Large intestine (tissue), 3 donors: ENCODE data around the gene CRYBB1. TPM values are rescaled to one million over a fixed set of nuclear protein-coding genes. Genes with fewer than 3 reads are reported as not detected.

Experiments used
- DNase-seq, 2 donors: peaks; one replicate each; pipeline versions ENCODE4 v3.0.0 to v3.0.0-alpha.2; 2013
- H3K27ac ChIP-seq: one replicate; pipeline ENCODE4 v1.5.1; 2013; ENCODE audit warnings: low read length
- H3K27me3 ChIP-seq: 2 replicates; pipeline ENCODE4 v1.6.1; 2013; ENCODE audit warnings: low read length; ENCODE audit not compliant: control insufficient read depth, insufficient read depth
- H3K36me3 ChIP-seq: 2 replicates; pipeline ENCODE4 v1.6.1; 2013; ENCODE audit warnings: low read length; ENCODE audit not compliant: control insufficient read depth, insufficient read depth
- H3K4me1 ChIP-seq: one replicate; pipeline ENCODE4 v1.6.1; 2013; ENCODE audit warnings: low read length; ENCODE audit not compliant: control insufficient read depth, insufficient read depth
- H3K4me3 ChIP-seq: one replicate; pipeline ENCODE4 v1.5.1; 2013; ENCODE audit warnings: low read length
- H3K9me3 ChIP-seq: one replicate; pipeline ENCODE4 v1.6.1; 2013; ENCODE audit warnings: mild to moderate bottlenecking, low read depth, low read length, moderate library complexity; ENCODE audit not compliant: control insufficient read depth
- WGBS: methylation state at CpG from one replicate; pipeline ENCODE4 v1.1.5; 2013; ENCODE audit warnings: low lambda C conversion rate; ENCODE audit not compliant: insufficient coverage; 5-methylcytosine and 5-hydroxymethylcytosine counted together
- polyA plus RNA-seq: library from polyadenylated mRNA; unstranded; fragments of 120-200 nt; gene quantifications from one replicate; pipeline ENCODE4 v1.2.1, GENCODE V29; 2013

CRYBB1 gene
- polyA plus RNA-seq, 1 donor = 0.73 TPM

- peaks cover 10% of the 10 kb centered on the region for H3K27me3 ChIP-seq
- WGBS = no CpG with 5 or more reads among the region's 2 CpGs
Measured at GRCh38 chr22:26608129-26608528, 9.7 kb downstream of the CRYBB1 start.

DNA sequence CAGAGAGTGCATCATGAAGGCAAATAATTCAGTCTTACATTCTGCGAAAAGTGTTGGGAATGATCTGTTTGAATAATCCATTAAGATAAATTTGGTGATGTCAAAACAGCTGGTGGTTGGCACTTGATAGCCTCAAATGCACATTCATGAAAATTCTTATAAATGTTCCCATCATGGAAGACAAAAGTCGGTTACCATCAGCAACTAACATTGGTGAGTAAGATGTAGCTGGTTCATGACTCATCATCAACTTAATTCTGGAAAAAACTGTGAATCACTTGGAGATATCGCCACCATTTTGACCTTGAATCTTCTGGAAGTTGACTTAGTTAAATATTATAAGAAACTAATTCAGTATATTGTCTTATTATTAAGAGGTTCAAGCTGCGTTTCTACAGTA lies 11.2 kb downstream of the CRYBB1 start:
- no peak for DNase-seq
- no CpG with 5 or more reads among the region's 4 CpGs for WGBS
- no peaks in the 10 kb centered on the region for H3K9me3 ChIP-seq
- H3K4me1 ChIP-seq = no peaks in the 10 kb centered on the region
- no peaks in the 10 kb centered on the region for H3K36me3 ChIP-seq
- H3K4me3 ChIP-seq = no peak overlapping the region
- H3K27ac ChIP-seq = no peak overlapping the region
- H3K27me3 ChIP-seq = peaks cover 3% of the 10 kb centered on the region

More at GRCh38 chr22:26608129-26608528, 9.7 kb downstream of the CRYBB1 start:
- H3K27ac ChIP-seq = no peak overlapping the region
- no peaks in the 10 kb centered on the region for H3K4me1 ChIP-seq
- no peak for DNase-seq
- no peaks in the 10 kb centered on the region for H3K36me3 ChIP-seq
- no peak overlapping the region for H3K4me3 ChIP-seq
- no peaks in the 10 kb centered on the region for H3K9me3 ChIP-seq

GRCh38 chr22:26604368-26604767 lies 13.5 kb downstream of the CRYBB1 start:
- Histone ChIP-seq H3K36me3 (no peaks in the 10 kb centered on the region), H3K9me3 (no peaks in the 10 kb centered on the region), H3K4me3 (no peak overlapping the region), H3K27me3 (peaks cover 3% of the 10 kb centered on the region), H3K27ac (no peak overlapping the region), H3K4me1 (no peaks in the 10 kb centered on the region)
- DNase-seq = no peak
- WGBS = no CpG with 5 or more reads among the region's 1 CpG

GRCh38 chr22:26602127-26602526 lies 15.7 kb downstream of the CRYBB1 start:
- WGBS = no CpG with 5 or more reads among the region's 4 CpGs
- H3K27me3 ChIP-seq = peaks cover under 1% of the 10 kb centered on the region
- no peaks in the 10 kb centered on the region for H3K4me1 ChIP-seq
- no peak overlapping the region for H3K4me3 ChIP-seq
- no peak for DNase-seq
- H3K9me3 ChIP-seq = no peaks in the 10 kb centered on the region
- no peaks in the 10 kb centered on the region for H3K36me3 ChIP-seq
- H3K27ac ChIP-seq = no peak overlapping the region

DNA sequence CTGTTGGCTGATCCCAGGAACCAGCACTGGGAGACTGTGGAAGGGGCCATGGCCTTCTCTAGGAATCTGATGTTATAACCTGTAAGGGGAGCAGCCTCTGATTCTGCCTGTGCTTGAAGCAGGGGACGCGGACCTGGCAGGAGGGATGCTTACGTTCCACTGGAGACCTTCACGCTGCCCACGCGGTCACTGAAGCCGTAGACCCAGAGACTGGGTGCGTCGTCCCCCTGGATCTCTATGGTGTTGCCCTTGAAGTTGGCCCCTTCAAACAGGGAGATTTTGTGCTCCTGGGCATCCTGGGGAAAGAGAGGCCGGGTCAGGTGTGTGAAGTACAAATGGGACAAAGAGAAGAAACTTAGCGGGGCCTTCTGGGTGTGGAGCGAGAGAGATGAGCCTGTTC lies 16.1 kb downstream of the CRYBB1 start:
- DNase-seq = no peak
- WGBS = no CpG with 5 or more reads among the region's 12 CpGs

DNA sequence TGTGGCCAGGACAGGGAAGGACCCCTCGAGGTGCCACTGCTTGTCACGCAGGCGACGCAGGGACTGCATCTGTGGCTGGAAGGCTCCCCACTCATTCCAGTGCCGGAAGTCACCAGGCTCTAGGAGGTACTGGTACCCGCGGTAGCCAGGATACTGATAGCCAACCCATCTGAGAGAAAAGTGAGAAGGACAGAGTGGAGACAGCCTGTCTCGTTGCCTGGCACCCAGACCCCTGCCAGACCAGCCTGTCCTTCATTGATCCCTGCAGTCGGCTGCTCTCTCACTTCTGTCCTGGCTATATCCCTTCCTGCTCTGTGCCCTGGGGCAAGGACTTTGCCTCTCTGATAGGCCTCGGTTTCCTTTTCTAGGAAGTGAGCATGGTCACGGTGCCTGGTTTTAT lies 18.3 kb downstream of the CRYBB1 start:
- 60% methylated on average over 1 of the region's 11 CpGs for whole genome bisulfite sequencing

More for the DNA sequence above, 16.1 kb downstream of the CRYBB1 start:
- no peak overlapping the region for H3K27ac ChIP-seq
- H3K4me3 ChIP-seq = no peak overlapping the region
- no peaks in the 10 kb centered on the region for H3K36me3 ChIP-seq
- no peaks in the 10 kb centered on the region for H3K4me1 ChIP-seq
- no peaks in the 10 kb centered on the region for H3K9me3 ChIP-seq
- H3K27me3 ChIP-seq = peaks cover 4% of the 10 kb centered on the region

GRCh38 chr22:26597480-26597879 lies 20.3 kb downstream of the CRYBB1 start:
- no peak for DNase-seq
- peaks cover 4% of the 10 kb centered on the region for H3K27me3 ChIP-seq
- no peaks in the 10 kb centered on the region for H3K4me1 ChIP-seq
- H3K9me3 ChIP-seq = no peaks in the 10 kb centered on the region
- 40% methylated on average over 1 of the region's 4 CpGs for WGBS
- no peak overlapping the region for H3K27ac ChIP-seq
- H3K36me3 ChIP-seq = no peaks in the 10 kb centered on the region
- H3K4me3 ChIP-seq = no peak overlapping the region

More for the DNA sequence above, 18.3 kb downstream of the CRYBB1 start:
- H3K4me1 ChIP-seq = no peaks in the 10 kb centered on the region
- no peaks in the 10 kb centered on the region for H3K36me3 ChIP-seq
- no peak overlapping the region for H3K27ac ChIP-seq
- H3K9me3 ChIP-seq = no peaks in the 10 kb centered on the region
- peaks cover 4% of the 10 kb centered on the region for H3K27me3 ChIP-seq
- no peak overlapping the region for H3K4me3 ChIP-seq
- DNase-seq = no peak

DNA sequence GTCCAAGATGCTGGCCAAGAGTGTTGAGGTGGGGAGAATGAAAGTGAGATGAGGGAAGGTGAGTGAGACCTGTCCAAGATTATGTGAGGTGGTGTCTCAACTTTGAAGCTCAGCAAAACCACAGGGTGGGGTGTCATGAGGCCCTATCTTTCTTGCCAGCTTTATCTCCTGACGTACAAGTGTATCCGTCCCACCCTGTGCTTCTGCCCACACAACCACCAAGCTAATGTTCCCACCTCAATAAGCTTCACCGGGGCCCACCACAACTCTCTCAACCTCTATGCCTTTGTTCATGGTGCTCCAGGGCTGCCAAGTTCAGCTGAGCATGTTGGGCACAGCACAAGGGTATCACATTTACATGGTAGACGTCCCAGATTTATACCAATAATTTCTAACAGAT lies 20.8 kb downstream of the CRYBB1 start:
- no CpG with 5 or more reads among the region's 4 CpGs for WGBS
- no peaks in the 10 kb centered on the region for H3K36me3 ChIP-seq
- H3K9me3 ChIP-seq = no peaks in the 10 kb centered on the region
- no peak overlapping the region for H3K27ac ChIP-seq
- no peaks in the 10 kb centered on the region for H3K4me1 ChIP-seq
- H3K4me3 ChIP-seq = no peak overlapping the region
- no peak for DNase-seq
- H3K27me3 ChIP-seq = peaks cover 4% of the 10 kb centered on the region

- Histone ChIP-seq H3K4me3 (no peak overlapping the region), H3K4me1 (peaks cover 4% of the 10 kb centered on the region), H3K9me3 (no peaks in the 10 kb centered on the region), H3K27ac (no peak overlapping the region), H3K27me3 (peaks cover 4% of the 10 kb centered on the region), H3K36me3 (no peaks in the 10 kb centered on the region)
- DNase-seq = no peak
- no CpG with 5 or more reads among the region's 1 CpG for WGBS
Measured at GRCh38 chr22:26593763-26594162, 24.1 kb downstream of the CRYBB1 start.

DNA sequence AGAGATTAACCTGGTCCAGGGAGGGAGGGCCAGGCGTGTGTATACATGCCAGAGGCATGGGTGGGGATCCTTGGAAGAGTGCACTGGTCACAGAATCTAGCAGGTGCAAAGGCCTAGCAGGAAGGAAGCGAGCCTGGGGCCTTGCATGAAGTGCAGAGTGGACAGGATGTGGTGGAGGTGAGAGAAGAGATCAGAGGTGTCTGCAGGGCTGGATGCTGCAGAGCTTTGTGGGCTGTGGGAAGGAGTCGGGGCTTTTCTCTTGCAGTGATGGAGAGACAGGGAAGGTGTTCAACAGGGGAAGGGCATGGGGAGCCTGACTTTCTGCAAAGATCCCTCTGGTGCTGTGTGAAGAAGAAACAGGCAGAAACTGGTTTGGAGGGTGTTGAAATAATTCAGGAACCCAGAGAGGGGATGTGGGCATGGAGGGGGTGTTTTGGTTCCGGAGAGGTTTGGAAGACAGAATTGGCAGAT lies 25.4 kb downstream of the CRYBB1 start:
- peak; percentile 26 to 55 for DNase-seq
- H3K27ac ChIP-seq = no peak overlapping the region

More for the DNA sequence above, 25.4 kb downstream of the CRYBB1 start:
- Histone ChIP-seq H3K36me3 (no peaks in the 10 kb centered on the region), H3K27me3 (peaks cover 4% of the 10 kb centered on the region), H3K9me3 (no peaks in the 10 kb centered on the region), H3K4me3 (no peak overlapping the region), H3K4me1 (peaks cover 5% of the 10 kb centered on the region)
- 0% methylated on average over 1 of the region's 4 CpGs for WGBS
